Endothelial cell of umbilical vein (primary cell): ENCODE measurements around the gene ANKRD12. TPM values are rescaled to one million over a fixed set of nuclear protein-coding genes. Genes with fewer than 3 reads are reported as not detected.

Source experiments
- BruUV-seq: library from RNA; stranded (reverse); fragments of 400-500 nt; replicated peaks from 2 replicates; lab custom pipeline; 2021; lab: Mats Ljungman, UMichigan
- CTCF ChIA-PET: fragments of 300-600, 350-600 bp; sonication (Branson Sonifier 250); formaldehyde crosslinking; loops from one replicate; lab custom pipeline; 2021; ENCODE audit warnings: antibody characterized with exemption, inconsistent platforms; lab: Charles Lee
- POLR2A ChIA-PET: fragments of 300-600, 350-600 bp; sonication (Branson Sonifier 250); formaldehyde crosslinking; loops from one replicate; lab custom pipeline; 2021; ENCODE audit warnings: antibody characterized with exemption, inconsistent platforms; lab: Charles Lee
- DNase-seq: peaks from one replicate; pipeline ENCODE4 v3.0.0-alpha.2; 2011; ENCODE audit warnings: low read depth, low spot score
- FAIRE-seq: peaks from 2 replicates; lab custom pipeline; 2011; peaks lifted over from hg19 to GRCh38; lab: Jason Lieb, UNC
- H2AFZ ChIP-seq: 2 replicates; pipeline ENCODE4 v1.6.0; 2012; ENCODE audit warnings: low read depth, low read length, control low read depth, inconsistent platforms
- H3K27ac ChIP-seq: 2 replicates; pipeline ENCODE4 v1.5.1; 2011; ENCODE audit warnings: low read depth, mild to moderate bottlenecking, control low read depth, low read length, moderate library complexity; ENCODE audit not compliant: insufficient read depth
- H3K27me3 ChIP-seq, 2 experiments: 2 replicates each; pipeline versions ENCODE4 v1.6.0 to v1.6.1; 2011; ENCODE audit warnings: low read length in 2 of 2, mixed read lengths in 1 of 2; ENCODE audit not compliant: control insufficient read depth in 2 of 2, insufficient read depth in 2 of 2
- H3K36me3 ChIP-seq, 2 experiments: 2 replicates in 1 of 2; 3 replicates in 1 of 2; pipeline ENCODE4 v1.5.1; 2011; ENCODE audit warnings: low read length in 2 of 2, mild to moderate bottlenecking in 1 of 2, moderate library complexity in 1 of 2; ENCODE audit not compliant: control insufficient read depth in 2 of 2, insufficient read depth in 2 of 2; ENCODE audit errors: extremely low read depth in 1 of 2
- H3K4me1 ChIP-seq: 3 replicates; pipeline ENCODE4 v1.5.1; 2011; ENCODE audit warnings: mild to moderate bottlenecking, low read length; ENCODE audit not compliant: control insufficient read depth, insufficient read depth; ENCODE audit errors: extremely low read depth
- H3K4me2 ChIP-seq: 2 replicates; pipeline ENCODE4 v1.6.1; 2011; ENCODE audit warnings: low read length, control low read depth, mixed read lengths; ENCODE audit not compliant: insufficient read depth
- H3K4me3 ChIP-seq, 3 experiments: fragments of 200-600 bp in 1 of 3; sonication (generic), shearing (Covaris generic) in 1 of 3; replicated peaks in 1 of 3; 2 replicates each; pipeline ENCODE4 v1.5.1; 2011 to 2016; ENCODE audit warnings: control low read depth in 3 of 3, low read length in 3 of 3, mild to moderate bottlenecking in 2 of 3, inconsistent platforms in 1 of 3, low read depth in 1 of 3, moderate library complexity in 1 of 3; ENCODE audit not compliant: insufficient read depth in 1 of 3
- H3K79me2 ChIP-seq: 2 replicates; pipeline ENCODE4 v1.6.0; 2012; ENCODE audit warnings: low read length, inconsistent platforms; ENCODE audit not compliant: control insufficient read depth, insufficient read depth
- H3K9ac ChIP-seq: replicated peaks from 2 replicates; pipeline ENCODE3; 2011; ENCODE audit warnings: low read length, control low read depth; ENCODE audit not compliant: insufficient read depth; ENCODE audit errors: extremely low read depth
- H3K9me1 ChIP-seq: replicated peaks from 3 replicates; pipeline ENCODE4 v1.6.0; 2011; ENCODE audit warnings: mild to moderate bottlenecking, low read length; ENCODE audit not compliant: control insufficient read depth, insufficient read depth; ENCODE audit errors: extremely low read depth
- H3K9me3 ChIP-seq: replicated peaks from 2 replicates; pipeline ENCODE4 v1.5.1; 2012; ENCODE audit warnings: low read length, inconsistent platforms; ENCODE audit not compliant: control insufficient read depth, insufficient read depth
- H4K20me1 ChIP-seq: replicated peaks from 2 replicates; pipeline ENCODE3; 2011; ENCODE audit warnings: mild to moderate bottlenecking, low read length; ENCODE audit not compliant: control insufficient read depth, insufficient read depth; ENCODE audit errors: extremely low read depth
- CTCF ChIP-seq, 2 donors: IDR thresholded peaks; 1 replicate in 1 of 2; 2 replicates in 1 of 2; pipeline ENCODE4 v1.5.1; 2011; ENCODE audit warnings: low read length in 2 of 2, mild to moderate bottlenecking in 2 of 2, moderate library complexity in 2 of 2, control low read depth in 1 of 2, inconsistent platforms in 1 of 2, low read depth in 1 of 2; ENCODE audit not compliant: insufficient read depth in 1 of 2; ENCODE audit errors: extremely low read depth in 1 of 2
- EZH2 ChIP-seq: IDR thresholded peaks from 2 replicates; pipeline ENCODE4 v1.6.1; 2012; ENCODE audit warnings: borderline replicate concordance, low read depth, mild to moderate bottlenecking, moderate library complexity, low read length, inconsistent platforms; ENCODE audit not compliant: severe bottlenecking
- FOS ChIP-seq: IDR thresholded peaks from 2 replicates; pipeline ENCODE4 v1.6.1; 2011; ENCODE audit warnings: mild to moderate bottlenecking, low read length, moderate library complexity, borderline replicate concordance; ENCODE audit not compliant: insufficient read depth
- GATA2 ChIP-seq: IDR thresholded peaks from 2 replicates; pipeline ENCODE4 v1.7.0; 2011; ENCODE audit warnings: low read depth, mild to moderate bottlenecking, moderate library complexity, mixed read lengths, low read length; ENCODE audit not compliant: insufficient read length, insufficient read depth
- JUN ChIP-seq: IDR thresholded peaks from 2 replicates; pipeline ENCODE4 v1.6.1; 2011; ENCODE audit warnings: borderline replicate concordance, low read depth; ENCODE audit not compliant: insufficient read length, insufficient read depth
- MAX ChIP-seq: IDR thresholded peaks from 2 replicates; pipeline ENCODE4 v1.6.1; 2011; ENCODE audit not compliant: insufficient read depth, insufficient read length
- MYC ChIP-seq: IDR thresholded peaks from one replicate; pipeline ENCODE4 v1.6.1; 2011; ENCODE audit warnings: mild to moderate bottlenecking, low read depth, low read length
- POLR2A ChIP-seq: IDR thresholded peaks from 2 replicates; pipeline ENCODE4 v1.6.1; 2012; ENCODE audit warnings: low read depth, mild to moderate bottlenecking, control low read depth, low read length
- POLR2AphosphoS5 ChIP-seq: IDR thresholded peaks from 2 replicates; pipeline ENCODE4 v1.6.1; 2012; ENCODE audit warnings: low read depth, mild to moderate bottlenecking, control low read depth, low read length, moderate library complexity; ENCODE audit not compliant: insufficient read depth
- dilution Hi-C: fragments of 300-500 bp; cut with MboI; formaldehyde crosslinking; loops from one replicate; pipeline ENCODE4 v1.15.0; 2019; ENCODE audit warnings: low sequenced_read_pairs; ENCODE audit not compliant: extremely low pct_ligation_motif_present
- intact Hi-C: fragments of 100-400 bp; cut with micrococcal nuclease; formaldehyde crosslinking; loops from one replicate; pipeline ENCODE4 v1.10.0; 2022
- polyA plus RNA-seq, 4 experiments: library from polyadenylated mRNA; depleted of rRNA in 3 of 4; stranded (reverse) in 3 of 4; unstranded in 1 of 4; fragments of >200 nt; gene quantifications; 2 replicates each; pipeline versions ENCODE4 v1.2.1 to v1.2.3, GENCODE V29; 2011 to 2012; ENCODE audit warnings: missing spikeins in 1 of 4
- total RNA-seq: library from RNA; stranded (reverse); gene quantifications from 2 replicates; pipeline ENCODE4 v1.2.3, GENCODE V29; 2021

The ANKRD12 gene
- total and polyA plus RNA-seq, 2 donors (not counting 3 experiments of a cell fraction or from before 2014, with no cell fraction given): 1.5 to 25.4 TPM

GRCh38 chr18:9096007-9096371 is 40.6 kb upstream of the ANKRD12 start:
- Histone ChIP-seq H3K4me1 (peaks cover 21% of the 10 kb centered on the region), H3K27ac (no peak overlapping the region), H3K4me3 (no peak overlapping the region), H3K36me3 (no peaks in the 10 kb centered on the region), H3K79me2 (no peaks in the 10 kb centered on the region), H2AFZ (no peak overlapping the region), H3K9ac (no peak overlapping the region), H4K20me1 (no peaks in the 10 kb centered on the region), H3K27me3 (no peaks in the 10 kb centered on the region), H3K9me3 (no peaks in the 10 kb centered on the region), H3K9me1 (no peaks in the 10 kb centered on the region), H3K4me2 (no peak overlapping the region)
- intact Hi-C loops (no loop called here), dilution Hi-C loops (no loop called here)
- no peak for DNase-seq
- no TSS peak for BruUV-seq
- FAIRE-seq: no peak
- ChIA-PET CTCF (interaction anchor here (1.0 kb wide), 1 partner anchor 22 kb away, joined by 4 read pairs; no protein-coding TSS in a partner anchor), POLR2A (no interaction called here)
- no peak for TF ChIP-seq CTCF (IDR thresholded peaks at IDR 0.05; ENCODE audit: extremely low read depth in 1 of 2, insufficient read depth in 1 of 2, low read depth in 1 of 2, low read length in 2 of 2)
- no peak for TF ChIP-seq FOS
- TF ChIP-seq GATA2: no peak
- no peak for TF ChIP-seq MAX
- TF ChIP-seq MYC: no peak
- TF ChIP-seq POLR2A: no peak
- no peak for TF ChIP-seq POLR2AphosphoS5
- TF ChIP-seq EZH2: no peak
- TF ChIP-seq JUN: no peak
